ENCODE results near the gene ZPBP.

The ZPBP gene

DNA sequence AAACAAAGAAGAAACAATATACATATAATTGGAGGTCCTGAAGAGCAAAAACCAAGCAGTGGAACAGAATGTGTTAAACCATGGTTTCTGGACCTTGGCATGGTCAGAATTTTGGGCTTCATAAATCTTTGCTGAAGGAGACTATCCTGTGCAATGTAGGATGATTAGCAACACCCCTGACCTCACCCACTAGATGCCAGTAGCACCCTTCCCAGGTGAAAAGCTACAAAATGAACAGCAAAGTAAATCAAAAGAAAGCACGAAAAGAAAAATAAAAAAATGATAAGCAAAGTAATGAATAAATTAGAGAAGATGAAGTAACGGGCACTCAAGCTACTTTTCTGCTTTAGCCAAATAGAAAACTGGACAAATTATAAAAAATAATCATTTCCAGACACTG, 19.2 kb upstream of the ZPBP start:
- no peak overlapping the region for H2AFZ ChIP-seq (ENCODE audit: low read length)

DNA sequence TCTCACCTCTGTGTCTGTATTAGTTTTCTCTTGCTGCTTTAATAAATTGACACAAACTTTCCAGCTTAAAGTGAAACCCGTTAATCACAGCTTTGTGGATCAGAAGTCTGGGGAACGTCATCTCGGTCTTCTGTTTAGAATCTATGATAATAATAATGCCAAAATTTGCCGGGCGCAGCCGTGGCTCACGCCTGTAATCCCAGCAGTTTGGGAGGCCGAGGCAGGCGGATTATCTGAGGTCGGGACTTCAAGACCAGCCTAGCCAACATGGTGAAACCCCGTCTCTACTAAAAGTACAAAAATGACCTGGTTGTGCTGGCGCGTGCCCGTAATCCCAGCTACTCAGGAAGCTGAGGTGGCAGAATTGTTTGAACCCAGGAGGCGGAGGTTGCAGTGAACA, 8.8 kb upstream of the ZPBP start:
- no peak for TF ChIP-seq EZH2phosphoT487 (IDR thresholded peaks at IDR 0.05; ENCODE audit: borderline replicate concordance)
- TF ChIP-seq, protein P1, sequence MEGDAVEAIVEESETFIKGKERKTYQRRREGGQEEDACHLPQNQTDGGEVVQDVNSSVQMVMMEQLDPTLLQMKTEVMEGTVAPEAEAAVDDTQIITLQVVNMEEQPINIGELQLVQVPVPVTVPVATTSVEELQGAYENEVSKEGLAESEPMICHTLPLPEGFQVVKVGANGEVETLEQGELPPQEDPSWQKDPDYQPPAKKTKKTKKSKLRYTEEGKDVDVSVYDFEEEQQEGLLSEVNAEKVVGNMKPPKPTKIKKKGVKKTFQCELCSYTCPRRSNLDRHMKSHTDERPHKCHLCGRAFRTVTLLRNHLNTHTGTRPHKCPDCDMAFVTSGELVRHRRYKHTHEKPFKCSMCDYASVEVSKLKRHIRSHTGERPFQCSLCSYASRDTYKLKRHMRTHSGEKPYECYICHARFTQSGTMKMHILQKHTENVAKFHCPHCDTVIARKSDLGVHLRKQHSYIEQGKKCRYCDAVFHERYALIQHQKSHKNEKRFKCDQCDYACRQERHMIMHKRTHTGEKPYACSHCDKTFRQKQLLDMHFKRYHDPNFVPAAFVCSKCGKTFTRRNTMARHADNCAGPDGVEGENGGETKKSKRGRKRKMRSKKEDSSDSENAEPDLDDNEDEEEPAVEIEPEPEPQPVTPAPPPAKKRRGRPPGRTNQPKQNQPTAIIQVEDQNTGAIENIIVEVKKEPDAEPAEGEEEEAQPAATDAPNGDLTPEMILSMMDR (conservative IDR thresholded peaks at IDR 0.05; ENCODE audit: low read length) = no peak
- Histone ChIP-seq H2AFZ (ENCODE audit: low read length) (no peak overlapping the region), H3K27me3 (ENCODE audit: insufficient read depth, low read length, poor library complexity, severe bottlenecking) (no peaks in the 10 kb centered on the region), H3K4me2 (ENCODE audit: low read depth, low read length, poor library complexity, severe bottlenecking) (no peak overlapping the region), H3K4me3 (ENCODE audit: low read length, poor library complexity, severe bottlenecking) (no peak overlapping the region), H3K4me1 (ENCODE audit: insufficient read depth, low read length, poor library complexity, severe bottlenecking) (no peaks in the 10 kb centered on the region), H4K20me1 (ENCODE audit: insufficient read depth, low read length, poor library complexity, severe bottlenecking) (no peaks in the 10 kb centered on the region), H3K9me2 (replicated peaks; ENCODE audit: low read depth, low read length) (no peaks in the 10 kb centered on the region), H3K36me3 (ENCODE audit: insufficient read depth, low read length) (no peaks in the 10 kb centered on the region), H3F3A (ENCODE audit: low read depth) (no peaks in the 10 kb centered on the region), H3K9me3 (ENCODE audit: insufficient read depth, low read depth, low read length) (no peaks in the 10 kb centered on the region), H3K9ac (ENCODE audit: low read depth, low read length, poor library complexity, severe bottlenecking) (no peak overlapping the region), H3K79me2 (ENCODE audit: insufficient read depth, low read length) (no peaks in the 10 kb centered on the region)

More for the DNA sequence above, 19.2 kb upstream of the ZPBP start:
- H3K36me3 ChIP-seq (ENCODE audit: insufficient read depth, low read length) = no peaks in the 10 kb centered on the region
- H3K27me3 ChIP-seq (ENCODE audit: insufficient read depth, low read length, poor library complexity, severe bottlenecking) = no peaks in the 10 kb centered on the region
- no peaks in the 10 kb centered on the region for H3K9me2 ChIP-seq (replicated peaks; ENCODE audit: low read depth, low read length)
- no peak for TF ChIP-seq EZH2phosphoT487 (IDR thresholded peaks at IDR 0.05; ENCODE audit: borderline replicate concordance)
- TF ChIP-seq, protein P1 (conservative IDR thresholded peaks at IDR 0.05; ENCODE audit: low read length) = peak; percentile 20; the same call in 1 of the 2 replicates
- H3K9ac ChIP-seq (ENCODE audit: low read depth, low read length, poor library complexity, severe bottlenecking) = no peak overlapping the region
- no peaks in the 10 kb centered on the region for H4K20me1 ChIP-seq (ENCODE audit: insufficient read depth, low read length, poor library complexity, severe bottlenecking)
- H3K4me2 ChIP-seq (ENCODE audit: low read depth, low read length, poor library complexity, severe bottlenecking) = no peak overlapping the region
- H3K4me3 ChIP-seq (ENCODE audit: low read length, poor library complexity, severe bottlenecking) = no peak overlapping the region
- no peaks in the 10 kb centered on the region for H3K9me3 ChIP-seq (ENCODE audit: insufficient read depth, low read depth, low read length)
- H3F3A ChIP-seq (ENCODE audit: low read depth) = no peaks in the 10 kb centered on the region
- no peaks in the 10 kb centered on the region for H3K4me1 ChIP-seq (ENCODE audit: insufficient read depth, low read length, poor library complexity, severe bottlenecking)
- H3K79me2 ChIP-seq (ENCODE audit: insufficient read depth, low read length) = no peaks in the 10 kb centered on the region

- H3K27me3 ChIP-seq (ENCODE audit: insufficient read depth, low read length, poor library complexity, severe bottlenecking) = no peaks in the 10 kb centered on the region
- no peak overlapping the region for H3K4me3 ChIP-seq (ENCODE audit: low read length, poor library complexity, severe bottlenecking)
- no peaks in the 10 kb centered on the region for H3F3A ChIP-seq (ENCODE audit: low read depth)
- H3K9me2 ChIP-seq (replicated peaks; ENCODE audit: low read depth, low read length) = no peaks in the 10 kb centered on the region
- no peaks in the 10 kb centered on the region for H3K9me3 ChIP-seq (ENCODE audit: insufficient read depth, low read depth, low read length)
- no peak overlapping the region for H3K9ac ChIP-seq (ENCODE audit: low read depth, low read length, poor library complexity, severe bottlenecking)
- TF ChIP-seq, protein P1 (conservative IDR thresholded peaks at IDR 0.05; ENCODE audit: low read length) = no peak
- no peak for TF ChIP-seq EZH2phosphoT487 (IDR thresholded peaks at IDR 0.05; ENCODE audit: borderline replicate concordance)
- no peaks in the 10 kb centered on the region for H3K36me3 ChIP-seq (ENCODE audit: insufficient read depth, low read length)
- H3K4me2 ChIP-seq (ENCODE audit: low read depth, low read length, poor library complexity, severe bottlenecking) = no peak overlapping the region
- no peaks in the 10 kb centered on the region for H3K4me1 ChIP-seq (ENCODE audit: insufficient read depth, low read length, poor library complexity, severe bottlenecking)
- no peak overlapping the region for H2AFZ ChIP-seq (ENCODE audit: low read length)
- no peaks in the 10 kb centered on the region for H4K20me1 ChIP-seq (ENCODE audit: insufficient read depth, low read length, poor library complexity, severe bottlenecking)
- no peaks in the 10 kb centered on the region for H3K79me2 ChIP-seq (ENCODE audit: insufficient read depth, low read length)
Observed at GRCh38 chr7:50095634-50096033, 2.6 kb upstream of the ZPBP start.

Data from Loucy (cell line).